SK-N-SH treated with all-trans-retinoic acid at 6 μM for 48 hours (cell line): ENCODE data around the gene ZGLP1.

Experiments used
- ATAC-seq: fragments of 200-7000 bp; cut with Tn5 transposase; 3 replicates; pipeline ENCODE4 v1.9.1; 2020; ENCODE audit warnings: mild to moderate bottlenecking, moderate library complexity
- ARNTL ChIP-seq: fragments of 450-650 bp; formaldehyde crosslinking; IDR thresholded peaks from 2 replicates; pipeline ENCODE4 v1.5.0; 2020; ENCODE audit warnings: low read depth, mild to moderate bottlenecking, moderate library complexity, borderline replicate concordance
- BACH2 ChIP-seq: fragments of 250-450 bp; sonication (Bioruptor Pico); IDR thresholded peaks from 2 replicates; pipeline ENCODE4 v1.9.0; 2021; ENCODE audit warnings: mild to moderate bottlenecking, borderline replicate concordance
- CSDC2 ChIP-seq: fragments of 250-450 bp; sonication (Bioruptor Pico); IDR thresholded peaks from 2 replicates; pipeline ENCODE4 v1.5.0; 2020; ENCODE audit warnings: mild to moderate bottlenecking, moderate library complexity
- OSR1 ChIP-seq: fragments of 250-450 bp; sonication (Bioruptor Pico); IDR thresholded peaks from 2 replicates; pipeline ENCODE4 v1.8.0; 2022; ENCODE audit warnings: moderate library complexity, mild to moderate bottlenecking, inconsistent platforms
- POU6F1 ChIP-seq: fragments of 250-450 bp; sonication (Bioruptor Pico); IDR thresholded peaks from 2 replicates; pipeline ENCODE4 v1.8.0; 2021; ENCODE audit warnings: low read depth, mild to moderate bottlenecking, moderate library complexity, borderline replicate concordance
- PPARA ChIP-seq: fragments of 250-450 bp; sonication (Bioruptor Pico); IDR thresholded peaks from 2 replicates; pipeline ENCODE4 v1.5.0; 2020; ENCODE audit warnings: mild to moderate bottlenecking, borderline replicate concordance
- RARB ChIP-seq: fragments of 250-450 bp; sonication (Bioruptor Pico); IDR thresholded peaks from 2 replicates; pipeline ENCODE4 v1.8.0; 2021; ENCODE audit warnings: mild to moderate bottlenecking, moderate library complexity
- SNAI2 ChIP-seq: fragments of 250-450 bp; sonication (Bioruptor Pico); IDR thresholded peaks from 2 replicates; pipeline ENCODE4 v1.5.0; 2020; ENCODE audit warnings: mild to moderate bottlenecking, moderate library complexity
- TSHZ2 ChIP-seq: fragments of 250-450 bp; sonication (Bioruptor Pico); IDR thresholded peaks from 2 replicates; pipeline ENCODE4 v1.5.0; 2020; ENCODE audit warnings: mild to moderate bottlenecking, moderate library complexity
- ZFP3 ChIP-seq: fragments of 250-450 bp; sonication (Bioruptor Pico); IDR thresholded peaks from 2 replicates; pipeline ENCODE4 v1.5.0; 2020; ENCODE audit warnings: mild to moderate bottlenecking, moderate library complexity
- ZNF565 ChIP-seq: fragments of 450-650 bp; formaldehyde crosslinking; conservative IDR thresholded peaks from 2 replicates; pipeline ENCODE4 v1.5.0; 2020; ENCODE audit warnings: low read depth, mild to moderate bottlenecking, moderate library complexity
- ZNF70 ChIP-seq: fragments of 450-650 bp; formaldehyde crosslinking; IDR thresholded peaks from 2 replicates; pipeline ENCODE4 v1.5.0; 2020; ENCODE audit warnings: mild to moderate bottlenecking, moderate library complexity
- TF ChIP-seq, protein P1 (sequence below): fragments of 250-450 bp; sonication (Bioruptor Pico); IDR thresholded peaks from 2 replicates; pipeline ENCODE4 v1.8.0; 2020; ENCODE audit warnings: mild to moderate bottlenecking, moderate library complexity, borderline replicate concordance
- TF ChIP-seq, protein P2 (sequence below): fragments of 250-450 bp; sonication (Bioruptor Pico); IDR thresholded peaks from 2 replicates; pipeline ENCODE4 v1.5.1; 2020; ENCODE audit warnings: low read depth, mild to moderate bottlenecking, moderate library complexity
- TF ChIP-seq, protein P3 (sequence below): fragments of 250-450 bp; sonication (Bioruptor Pico); IDR thresholded peaks from 2 replicates; pipeline ENCODE4 v1.5.1; 2021; ENCODE audit warnings: mild to moderate bottlenecking, moderate library complexity

ZGLP1 gene

DNA sequence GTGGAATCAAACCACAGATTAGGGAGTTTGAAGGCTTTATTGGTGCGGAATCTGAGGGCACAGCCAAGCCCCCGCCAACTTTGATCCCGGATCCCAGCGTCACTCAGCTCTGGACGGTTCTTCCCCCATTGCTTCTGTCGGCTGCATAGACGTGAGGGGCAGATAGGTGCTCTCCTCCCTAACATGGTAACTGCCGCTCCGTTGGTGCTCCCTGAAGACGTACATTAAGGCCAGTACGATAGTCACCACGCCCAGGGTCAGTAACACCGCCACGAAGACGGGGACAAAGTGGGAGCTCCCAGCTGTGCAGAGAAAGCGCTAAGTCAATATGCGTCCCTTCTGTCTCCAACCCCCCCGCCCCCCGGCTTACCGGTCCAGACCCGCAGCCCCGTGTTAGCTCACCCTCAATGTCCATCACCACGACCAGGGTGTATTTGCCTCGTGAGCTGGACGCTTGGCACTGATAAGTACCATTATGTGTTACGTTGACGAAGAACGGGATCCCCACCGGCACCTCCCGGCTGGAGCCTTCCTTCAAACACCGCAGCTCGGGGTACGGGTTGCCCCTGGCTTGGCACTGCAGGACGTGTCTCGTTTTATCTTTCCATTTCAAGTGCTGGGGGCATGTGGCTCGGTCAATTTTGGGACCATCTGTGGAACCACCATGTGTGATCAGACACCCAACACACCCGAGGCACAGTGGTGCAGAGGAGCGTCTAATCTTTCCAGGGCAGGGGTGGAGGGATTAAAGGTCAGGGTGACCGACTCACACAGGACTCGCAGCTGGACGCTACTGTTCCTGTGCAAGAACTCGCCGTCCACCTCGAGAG, 24.4 kb upstream of the ZGLP1 start:
- peak; percentile 28 for ATAC-seq

GRCh38 chr19:10332965-10333757, 23.5 kb upstream of the ZGLP1 start, which contains the start of gene RAVER1:
Gene RAVER1 (minus strand): TSS chr19:10333529. CDS start chr19:10333507, 22 bp downstream.
- no peak for TF ChIP-seq OSR1 (CRISPR knock-in tag)
- TF ChIP-seq TSHZ2 (CRISPR knock-in tag): 0 out of 2 replicates have a peak, but pooled peaks have one; percentile 24
- TF ChIP-seq ZNF70: no peak
- TF ChIP-seq, protein P1, sequence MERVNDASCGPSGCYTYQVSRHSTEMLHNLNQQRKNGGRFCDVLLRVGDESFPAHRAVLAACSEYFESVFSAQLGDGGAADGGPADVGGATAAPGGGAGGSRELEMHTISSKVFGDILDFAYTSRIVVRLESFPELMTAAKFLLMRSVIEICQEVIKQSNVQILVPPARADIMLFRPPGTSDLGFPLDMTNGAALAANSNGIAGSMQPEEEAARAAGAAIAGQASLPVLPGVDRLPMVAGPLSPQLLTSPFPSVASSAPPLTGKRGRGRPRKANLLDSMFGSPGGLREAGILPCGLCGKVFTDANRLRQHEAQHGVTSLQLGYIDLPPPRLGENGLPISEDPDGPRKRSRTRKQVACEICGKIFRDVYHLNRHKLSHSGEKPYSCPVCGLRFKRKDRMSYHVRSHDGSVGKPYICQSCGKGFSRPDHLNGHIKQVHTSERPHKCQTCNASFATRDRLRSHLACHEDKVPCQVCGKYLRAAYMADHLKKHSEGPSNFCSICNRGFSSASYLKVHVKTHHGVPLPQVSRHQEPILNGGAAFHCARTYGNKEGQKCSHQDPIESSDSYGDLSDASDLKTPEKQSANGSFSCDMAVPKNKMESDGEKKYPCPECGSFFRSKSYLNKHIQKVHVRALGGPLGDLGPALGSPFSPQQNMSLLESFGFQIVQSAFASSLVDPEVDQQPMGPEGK: 0 out of 2 replicates have a peak, but pooled peaks have one; percentile 18
- peak; percentile 87 for ATAC-seq

More for the DNA sequence above, 24.4 kb upstream of the ZGLP1 start:
- no peak for TF ChIP-seq POU6F1 (CRISPR knock-in tag)
- no peak for TF ChIP-seq RARB (CRISPR knock-in tag)
- TF ChIP-seq CSDC2 (CRISPR knock-in tag): no peak

DNA sequence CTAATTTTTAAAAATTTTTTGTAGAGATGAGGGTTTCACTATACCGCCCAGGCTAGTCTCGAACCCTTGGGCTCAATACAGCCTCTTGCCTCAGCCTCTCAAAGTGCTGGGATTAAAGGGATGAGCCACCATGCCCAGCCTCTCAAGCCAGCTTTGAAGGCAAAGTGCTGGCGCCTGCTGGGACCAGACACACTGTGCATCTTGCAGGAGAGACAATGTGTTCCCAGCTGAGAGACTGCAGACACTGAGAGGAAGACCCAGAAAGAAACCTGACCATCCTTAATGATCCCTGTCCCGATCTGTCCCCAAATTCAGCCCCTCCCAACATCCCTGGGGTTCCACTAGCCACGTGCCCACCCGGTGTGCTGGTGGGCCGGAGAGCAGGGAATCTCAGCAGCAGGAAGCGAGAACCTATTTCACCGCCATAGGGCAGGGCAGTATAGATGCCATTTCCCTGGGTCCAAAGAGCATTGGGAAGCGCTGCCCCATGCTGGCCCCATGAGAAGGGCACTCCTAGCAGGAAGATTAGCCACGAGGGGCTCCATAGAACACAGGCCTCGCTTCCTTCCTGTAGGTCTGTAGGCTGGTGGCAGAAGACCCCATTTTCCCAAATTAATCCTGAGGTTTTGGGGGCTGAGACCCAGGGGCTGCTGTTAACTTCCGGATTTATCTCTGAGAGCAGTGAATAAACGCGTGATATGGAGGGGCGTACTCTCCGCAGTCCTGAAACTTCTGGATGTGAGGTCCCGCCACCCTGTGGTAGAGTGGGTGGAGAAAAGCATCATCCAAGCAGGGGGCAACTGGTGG, 22.7 kb upstream of the ZGLP1 start:
- ATAC-seq: no peak; the same call in 2 of the 3 replicates

GRCh38 chr19:10329555-10329954, 19.9 kb upstream of the ZGLP1 start:
- ATAC-seq: no peak
- TF ChIP-seq, protein P2, sequence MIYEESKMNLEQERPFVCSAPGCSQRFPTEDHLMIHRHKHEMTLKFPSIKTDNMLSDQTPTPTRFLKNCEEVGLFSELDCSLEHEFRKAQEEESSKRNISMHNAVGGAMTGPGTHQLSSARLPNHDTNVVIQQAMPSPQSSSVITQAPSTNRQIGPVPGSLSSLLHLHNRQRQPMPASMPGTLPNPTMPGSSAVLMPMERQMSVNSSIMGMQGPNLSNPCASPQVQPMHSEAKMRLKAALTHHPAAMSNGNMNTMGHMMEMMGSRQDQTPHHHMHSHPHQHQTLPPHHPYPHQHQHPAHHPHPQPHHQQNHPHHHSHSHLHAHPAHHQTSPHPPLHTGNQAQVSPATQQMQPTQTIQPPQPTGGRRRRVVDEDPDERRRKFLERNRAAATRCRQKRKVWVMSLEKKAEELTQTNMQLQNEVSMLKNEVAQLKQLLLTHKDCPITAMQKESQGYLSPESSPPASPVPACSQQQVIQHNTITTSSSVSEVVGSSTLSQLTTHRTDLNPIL: no peak
- no peak for TF ChIP-seq ARNTL (CRISPR knock-in tag)
- TF ChIP-seq OSR1 (CRISPR knock-in tag): no peak
- no peak for TF ChIP-seq RARB (CRISPR knock-in tag)
- no peak for TF ChIP-seq TSHZ2 (CRISPR knock-in tag)
- TF ChIP-seq, protein P1: no peak
- TF ChIP-seq ZNF565 (CRISPR knock-in tag): no peak
- no peak for TF ChIP-seq PPARA
- TF ChIP-seq ZFP3 (CRISPR knock-in tag): no peak
- no peak for TF ChIP-seq SNAI2 (CRISPR knock-in tag)
- TF ChIP-seq, protein P3, sequence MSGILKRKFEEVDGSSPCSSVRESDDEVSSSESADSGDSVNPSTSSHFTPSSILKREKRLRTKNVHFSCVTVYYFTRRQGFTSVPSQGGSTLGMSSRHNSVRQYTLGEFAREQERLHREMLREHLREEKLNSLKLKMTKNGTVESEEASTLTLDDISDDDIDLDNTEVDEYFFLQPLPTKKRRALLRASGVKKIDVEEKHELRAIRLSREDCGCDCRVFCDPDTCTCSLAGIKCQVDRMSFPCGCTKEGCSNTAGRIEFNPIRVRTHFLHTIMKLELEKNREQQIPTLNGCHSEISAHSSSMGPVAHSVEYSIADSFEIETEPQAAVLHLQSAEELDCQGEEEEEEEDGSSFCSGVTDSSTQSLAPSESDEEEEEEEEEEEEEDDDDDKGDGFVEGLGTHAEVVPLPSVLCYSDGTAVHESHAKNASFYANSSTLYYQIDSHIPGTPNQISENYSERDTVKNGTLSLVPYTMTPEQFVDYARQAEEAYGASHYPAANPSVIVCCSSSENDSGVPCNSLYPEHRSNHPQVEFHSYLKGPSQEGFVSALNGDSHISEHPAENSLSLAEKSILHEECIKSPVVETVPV: no peak
- TF ChIP-seq BACH2 (CRISPR knock-in tag): no peak

More for the DNA sequence above, 22.7 kb upstream of the ZGLP1 start:
- TF ChIP-seq ZNF565 (CRISPR knock-in tag): no peak
